Endothelial cell of umbilical vein (primary cell): ENCODE data around the gene TMEM174. TPM values are rescaled to one million over a fixed set of nuclear protein-coding genes. Genes with fewer than 3 reads are reported as not detected.

Source experiments
- BruUV-seq: library from RNA; stranded (reverse); fragments of 400-500 nt; replicated peaks from 2 replicates; lab custom pipeline; 2021; lab: Mats Ljungman, UMichigan
- CTCF ChIA-PET: fragments of 300-600, 350-600 bp; sonication (Branson Sonifier 250); formaldehyde crosslinking; loops from one replicate; lab custom pipeline; 2021; ENCODE audit warnings: antibody characterized with exemption, inconsistent platforms; lab: Charles Lee
- POLR2A ChIA-PET: fragments of 300-600, 350-600 bp; sonication (Branson Sonifier 250); formaldehyde crosslinking; loops from one replicate; lab custom pipeline; 2021; ENCODE audit warnings: antibody characterized with exemption, inconsistent platforms; lab: Charles Lee
- DNase-seq: peaks from one replicate; pipeline ENCODE4 v3.0.0-alpha.2; 2011; ENCODE audit warnings: low read depth, low spot score
- FAIRE-seq: peaks from 2 replicates; lab custom pipeline; 2011; peaks lifted over from hg19 to GRCh38; lab: Jason Lieb, UNC
- H2AFZ ChIP-seq: 2 replicates; pipeline ENCODE4 v1.6.0; 2012; ENCODE audit warnings: low read depth, low read length, control low read depth, inconsistent platforms
- H3K27ac ChIP-seq: 2 replicates; pipeline ENCODE4 v1.5.1; 2011; ENCODE audit warnings: low read depth, mild to moderate bottlenecking, control low read depth, low read length, moderate library complexity; ENCODE audit not compliant: insufficient read depth
- H3K27me3 ChIP-seq, 2 experiments: 2 replicates each; pipeline versions ENCODE4 v1.6.0 to v1.6.1; 2011; ENCODE audit warnings: low read length in 2 of 2, mixed read lengths in 1 of 2; ENCODE audit not compliant: control insufficient read depth in 2 of 2, insufficient read depth in 2 of 2
- H3K36me3 ChIP-seq, 2 experiments: 2 replicates in 1 of 2; 3 replicates in 1 of 2; pipeline ENCODE4 v1.5.1; 2011; ENCODE audit warnings: low read length in 2 of 2, mild to moderate bottlenecking in 1 of 2, moderate library complexity in 1 of 2; ENCODE audit not compliant: control insufficient read depth in 2 of 2, insufficient read depth in 2 of 2; ENCODE audit errors: extremely low read depth in 1 of 2
- H3K4me1 ChIP-seq: 3 replicates; pipeline ENCODE4 v1.5.1; 2011; ENCODE audit warnings: mild to moderate bottlenecking, low read length; ENCODE audit not compliant: control insufficient read depth, insufficient read depth; ENCODE audit errors: extremely low read depth
- H3K4me2 ChIP-seq: 2 replicates; pipeline ENCODE4 v1.6.1; 2011; ENCODE audit warnings: low read length, control low read depth, mixed read lengths; ENCODE audit not compliant: insufficient read depth
- H3K4me3 ChIP-seq, 3 experiments: fragments of 200-600 bp in 1 of 3; sonication (generic), shearing (Covaris generic) in 1 of 3; replicated peaks in 1 of 3; 2 replicates each; pipeline ENCODE4 v1.5.1; 2011 to 2016; ENCODE audit warnings: control low read depth in 3 of 3, low read length in 3 of 3, mild to moderate bottlenecking in 2 of 3, inconsistent platforms in 1 of 3, low read depth in 1 of 3, moderate library complexity in 1 of 3; ENCODE audit not compliant: insufficient read depth in 1 of 3
- H3K79me2 ChIP-seq: 2 replicates; pipeline ENCODE4 v1.6.0; 2012; ENCODE audit warnings: low read length, inconsistent platforms; ENCODE audit not compliant: control insufficient read depth, insufficient read depth
- H3K9ac ChIP-seq: replicated peaks from 2 replicates; pipeline ENCODE3; 2011; ENCODE audit warnings: low read length, control low read depth; ENCODE audit not compliant: insufficient read depth; ENCODE audit errors: extremely low read depth
- H3K9me1 ChIP-seq: replicated peaks from 3 replicates; pipeline ENCODE4 v1.6.0; 2011; ENCODE audit warnings: mild to moderate bottlenecking, low read length; ENCODE audit not compliant: control insufficient read depth, insufficient read depth; ENCODE audit errors: extremely low read depth
- H3K9me3 ChIP-seq: replicated peaks from 2 replicates; pipeline ENCODE4 v1.5.1; 2012; ENCODE audit warnings: low read length, inconsistent platforms; ENCODE audit not compliant: control insufficient read depth, insufficient read depth
- H4K20me1 ChIP-seq: replicated peaks from 2 replicates; pipeline ENCODE3; 2011; ENCODE audit warnings: mild to moderate bottlenecking, low read length; ENCODE audit not compliant: control insufficient read depth, insufficient read depth; ENCODE audit errors: extremely low read depth
- CTCF ChIP-seq, 2 donors: IDR thresholded peaks; 1 replicate in 1 of 2; 2 replicates in 1 of 2; pipeline ENCODE4 v1.5.1; 2011; ENCODE audit warnings: low read length in 2 of 2, mild to moderate bottlenecking in 2 of 2, moderate library complexity in 2 of 2, control low read depth in 1 of 2, inconsistent platforms in 1 of 2, low read depth in 1 of 2; ENCODE audit not compliant: insufficient read depth in 1 of 2; ENCODE audit errors: extremely low read depth in 1 of 2
- EZH2 ChIP-seq: IDR thresholded peaks from 2 replicates; pipeline ENCODE4 v1.6.1; 2012; ENCODE audit warnings: borderline replicate concordance, low read depth, mild to moderate bottlenecking, moderate library complexity, low read length, inconsistent platforms; ENCODE audit not compliant: severe bottlenecking
- FOS ChIP-seq: IDR thresholded peaks from 2 replicates; pipeline ENCODE4 v1.6.1; 2011; ENCODE audit warnings: mild to moderate bottlenecking, low read length, moderate library complexity, borderline replicate concordance; ENCODE audit not compliant: insufficient read depth
- GATA2 ChIP-seq: IDR thresholded peaks from 2 replicates; pipeline ENCODE4 v1.7.0; 2011; ENCODE audit warnings: low read depth, mild to moderate bottlenecking, moderate library complexity, mixed read lengths, low read length; ENCODE audit not compliant: insufficient read length, insufficient read depth
- JUN ChIP-seq: IDR thresholded peaks from 2 replicates; pipeline ENCODE4 v1.6.1; 2011; ENCODE audit warnings: borderline replicate concordance, low read depth; ENCODE audit not compliant: insufficient read length, insufficient read depth
- MAX ChIP-seq: IDR thresholded peaks from 2 replicates; pipeline ENCODE4 v1.6.1; 2011; ENCODE audit not compliant: insufficient read depth, insufficient read length
- MYC ChIP-seq: IDR thresholded peaks from one replicate; pipeline ENCODE4 v1.6.1; 2011; ENCODE audit warnings: mild to moderate bottlenecking, low read depth, low read length
- POLR2A ChIP-seq: IDR thresholded peaks from 2 replicates; pipeline ENCODE4 v1.6.1; 2012; ENCODE audit warnings: low read depth, mild to moderate bottlenecking, control low read depth, low read length
- POLR2AphosphoS5 ChIP-seq: IDR thresholded peaks from 2 replicates; pipeline ENCODE4 v1.6.1; 2012; ENCODE audit warnings: low read depth, mild to moderate bottlenecking, control low read depth, low read length, moderate library complexity; ENCODE audit not compliant: insufficient read depth
- dilution Hi-C: fragments of 300-500 bp; cut with MboI; formaldehyde crosslinking; loops from one replicate; pipeline ENCODE4 v1.15.0; 2019; ENCODE audit warnings: low sequenced_read_pairs; ENCODE audit not compliant: extremely low pct_ligation_motif_present
- intact Hi-C: fragments of 100-400 bp; cut with micrococcal nuclease; formaldehyde crosslinking; loops from one replicate; pipeline ENCODE4 v1.10.0; 2022
- polyA plus RNA-seq, 4 experiments: library from polyadenylated mRNA; depleted of rRNA in 3 of 4; stranded (reverse) in 3 of 4; unstranded in 1 of 4; fragments of >200 nt; gene quantifications; 2 replicates each; pipeline versions ENCODE4 v1.2.1 to v1.2.3, GENCODE V29; 2011 to 2012; ENCODE audit warnings: missing spikeins in 1 of 4
- total RNA-seq: library from RNA; stranded (reverse); gene quantifications from 2 replicates; pipeline ENCODE4 v1.2.3, GENCODE V29; 2021

The TMEM174 gene
- total and polyA plus RNA-seq, 2 donors (not counting 3 experiments of a cell fraction or from before 2014, with no cell fraction given), result not detected

- CTCF ChIA-PET, result interaction anchor here (1.1 to 1.9 kb wide), 5 partner anchors 9 to 37 kb away, joined by 3 to 14 read pairs (median 4); no protein-coding TSS in a partner anchor
- no peaks in the 10 kb centered on the region for H4K20me1 ChIP-seq
- BruUV-seq, result no TSS peak
- H3K9me3 ChIP-seq, result peaks cover 2% of the 10 kb centered on the region
- H3K36me3 ChIP-seq, result no peaks in the 10 kb centered on the region
- no peaks in the 10 kb centered on the region for H3K9me1 ChIP-seq
- intact Hi-C loops (loop anchor here (10.0 kb wide), 1 partner anchor 255 kb away; no protein-coding TSS in a partner anchor), dilution Hi-C loops (no loop called here)
- H3K27me3 ChIP-seq, result peaks cover 31 to 78% of the 10 kb centered on the region in 2 experiments
- H3K4me3 ChIP-seq, result no peak overlapping the region
- DNase-seq (no peak), FAIRE-seq (no peak)
- no peaks in the 10 kb centered on the region for H3K4me1 ChIP-seq
- no peak overlapping the region for H3K4me2 ChIP-seq
- H3K79me2 ChIP-seq, result no peaks in the 10 kb centered on the region
- H3K9ac ChIP-seq, result no peak overlapping the region
- POLR2A ChIA-PET, result no interaction called here
- no peak overlapping the region for H2AFZ ChIP-seq
- TF ChIP-seq EZH2, result no peak
- TF ChIP-seq POLR2AphosphoS5, result no peak
- no peak for TF ChIP-seq FOS
- TF ChIP-seq GATA2, result no peak
- no peak for TF ChIP-seq MYC
- no peak for TF ChIP-seq CTCF (IDR thresholded peaks at IDR 0.05; ENCODE audit: extremely low read depth in 1 of 2, insufficient read depth in 1 of 2, low read depth in 1 of 2, low read length in 2 of 2)
- TF ChIP-seq MAX, result no peak
- TF ChIP-seq POLR2A, result no peak
- TF ChIP-seq JUN, result no peak
- no peak overlapping the region for H3K27ac ChIP-seq
Measured at GRCh38 chr5:73179730-73180129, 6.7 kb downstream of the TMEM174 start.
